Measurements from ENCODE around the gene SPRR2F.

SPRR2F gene

DNA sequence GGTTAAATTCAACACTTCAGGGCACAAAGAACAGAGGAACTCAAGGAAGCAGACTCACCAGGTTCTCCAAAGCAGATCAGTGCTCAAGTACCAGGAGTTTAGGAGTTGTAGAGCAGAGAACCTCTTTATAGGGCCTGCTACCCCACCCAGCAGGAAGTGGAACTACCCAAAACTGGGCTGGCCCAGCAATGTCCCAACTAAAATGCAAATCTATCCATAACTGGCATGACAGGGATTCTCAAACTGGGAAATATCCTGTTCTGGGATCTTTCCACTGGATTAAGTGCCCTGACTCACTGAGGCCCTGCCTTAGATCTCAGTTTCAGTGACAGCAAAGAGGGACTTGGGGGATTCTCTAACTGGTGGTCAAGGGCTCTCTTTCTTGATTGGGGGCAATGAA lies 18.9 kb downstream of the SPRR2F start, which contains the start of gene SPRR2E:
Gene SPRR2E (minus strand): TSS at position 101 of the 400 bp plus-strand sequence. CDS start 775 bp downstream, outside the sequence.
- Histone ChIP-seq H3K27me3 (ENCODE audit: insufficient read depth, poor library complexity, severe bottlenecking) (no peaks in the 10 kb centered on the region), H3K4me3 (replicated peaks; ENCODE audit: insufficient read depth, low read length) (no peak within 1 kb of the TSS), H3K27ac (replicated peaks) (no peak within 1 kb of the TSS)
- no peak for DNase-seq (ENCODE audit: low read depth in 1 of 2, low spot score in 1 of 2)
- TF ChIP-seq SPI1 (IDR thresholded peaks at IDR 0.05; ENCODE audit: borderline replicate concordance, low read depth) (no peak), POLR2AphosphoS5 (IDR thresholded peaks at IDR 0.05; ENCODE audit: low read depth) (no peak), GABPA (IDR thresholded peaks at IDR 0.05; ENCODE audit: low read depth) (no peak)
- TF ChIP-seq, protein P1, sequence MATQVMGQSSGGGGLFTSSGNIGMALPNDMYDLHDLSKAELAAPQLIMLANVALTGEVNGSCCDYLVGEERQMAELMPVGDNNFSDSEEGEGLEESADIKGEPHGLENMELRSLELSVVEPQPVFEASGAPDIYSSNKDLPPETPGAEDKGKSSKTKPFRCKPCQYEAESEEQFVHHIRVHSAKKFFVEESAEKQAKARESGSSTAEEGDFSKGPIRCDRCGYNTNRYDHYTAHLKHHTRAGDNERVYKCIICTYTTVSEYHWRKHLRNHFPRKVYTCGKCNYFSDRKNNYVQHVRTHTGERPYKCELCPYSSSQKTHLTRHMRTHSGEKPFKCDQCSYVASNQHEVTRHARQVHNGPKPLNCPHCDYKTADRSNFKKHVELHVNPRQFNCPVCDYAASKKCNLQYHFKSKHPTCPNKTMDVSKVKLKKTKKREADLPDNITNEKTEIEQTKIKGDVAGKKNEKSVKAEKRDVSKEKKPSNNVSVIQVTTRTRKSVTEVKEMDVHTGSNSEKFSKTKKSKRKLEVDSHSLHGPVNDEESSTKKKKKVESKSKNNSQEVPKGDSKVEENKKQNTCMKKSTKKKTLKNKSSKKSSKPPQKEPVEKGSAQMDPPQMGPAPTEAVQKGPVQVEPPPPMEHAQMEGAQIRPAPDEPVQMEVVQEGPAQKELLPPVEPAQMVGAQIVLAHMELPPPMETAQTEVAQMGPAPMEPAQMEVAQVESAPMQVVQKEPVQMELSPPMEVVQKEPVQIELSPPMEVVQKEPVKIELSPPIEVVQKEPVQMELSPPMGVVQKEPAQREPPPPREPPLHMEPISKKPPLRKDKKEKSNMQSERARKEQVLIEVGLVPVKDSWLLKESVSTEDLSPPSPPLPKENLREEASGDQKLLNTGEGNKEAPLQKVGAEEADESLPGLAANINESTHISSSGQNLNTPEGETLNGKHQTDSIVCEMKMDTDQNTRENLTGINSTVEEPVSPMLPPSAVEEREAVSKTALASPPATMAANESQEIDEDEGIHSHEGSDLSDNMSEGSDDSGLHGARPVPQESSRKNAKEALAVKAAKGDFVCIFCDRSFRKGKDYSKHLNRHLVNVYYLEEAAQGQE (IDR thresholded peaks at IDR 0.05; ENCODE audit: insufficient replicate concordance, low read depth) = no peak
- TF ChIP-seq, protein P2, sequence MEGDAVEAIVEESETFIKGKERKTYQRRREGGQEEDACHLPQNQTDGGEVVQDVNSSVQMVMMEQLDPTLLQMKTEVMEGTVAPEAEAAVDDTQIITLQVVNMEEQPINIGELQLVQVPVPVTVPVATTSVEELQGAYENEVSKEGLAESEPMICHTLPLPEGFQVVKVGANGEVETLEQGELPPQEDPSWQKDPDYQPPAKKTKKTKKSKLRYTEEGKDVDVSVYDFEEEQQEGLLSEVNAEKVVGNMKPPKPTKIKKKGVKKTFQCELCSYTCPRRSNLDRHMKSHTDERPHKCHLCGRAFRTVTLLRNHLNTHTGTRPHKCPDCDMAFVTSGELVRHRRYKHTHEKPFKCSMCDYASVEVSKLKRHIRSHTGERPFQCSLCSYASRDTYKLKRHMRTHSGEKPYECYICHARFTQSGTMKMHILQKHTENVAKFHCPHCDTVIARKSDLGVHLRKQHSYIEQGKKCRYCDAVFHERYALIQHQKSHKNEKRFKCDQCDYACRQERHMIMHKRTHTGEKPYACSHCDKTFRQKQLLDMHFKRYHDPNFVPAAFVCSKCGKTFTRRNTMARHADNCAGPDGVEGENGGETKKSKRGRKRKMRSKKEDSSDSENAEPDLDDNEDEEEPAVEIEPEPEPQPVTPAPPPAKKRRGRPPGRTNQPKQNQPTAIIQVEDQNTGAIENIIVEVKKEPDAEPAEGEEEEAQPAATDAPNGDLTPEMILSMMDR (IDR thresholded peaks at IDR 0.05; ENCODE audit: insufficient read depth, low read length) = no peak

DNA sequence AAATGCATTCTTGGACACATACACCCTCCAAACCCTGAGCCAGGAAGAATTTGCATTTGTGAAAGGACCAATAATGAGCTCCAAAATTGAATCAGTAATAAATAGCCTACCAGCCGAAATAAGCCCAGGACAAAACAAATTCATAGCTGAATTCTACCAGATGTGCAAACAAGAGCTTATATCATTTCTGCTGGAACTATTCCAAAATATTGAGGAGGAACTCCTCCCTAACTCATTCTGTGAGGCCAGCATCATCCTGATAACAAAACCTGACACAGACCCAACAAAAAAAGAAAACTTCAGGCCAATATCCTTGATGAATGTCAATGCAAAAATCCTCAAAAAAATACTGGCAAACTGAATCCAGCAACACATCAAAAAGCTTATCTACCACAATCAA lies 25.7 kb downstream of the SPRR2F start:
- DNase-seq (ENCODE audit: low read depth in 1 of 2, low spot score in 1 of 2) = no peak

DNA sequence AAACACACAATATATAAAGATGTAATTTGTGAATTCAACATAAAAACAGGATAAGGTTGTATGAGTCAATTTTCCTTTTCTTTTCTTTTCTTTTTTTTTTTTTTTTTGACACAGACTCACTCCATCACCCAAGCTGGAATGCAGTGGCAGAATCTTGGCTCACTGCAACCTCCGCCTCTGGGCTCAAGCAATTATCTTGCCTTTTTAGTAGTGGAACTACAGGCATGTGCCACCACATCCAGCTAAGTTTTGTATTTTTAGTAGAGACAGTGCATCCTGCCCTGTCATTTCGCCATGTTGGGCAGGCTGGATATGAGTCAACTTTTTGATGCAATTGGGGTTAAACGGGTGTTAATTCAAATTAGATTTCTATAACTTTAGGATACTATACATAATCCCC lies 31.6 kb downstream of the SPRR2F start:
- DNase-seq (ENCODE audit: low read depth in 1 of 2, low spot score in 1 of 2) = no peak
- TF ChIP-seq, protein P1 (IDR thresholded peaks at IDR 0.05; ENCODE audit: insufficient replicate concordance, low read depth) = no peak
- TF ChIP-seq, protein P2 (IDR thresholded peaks at IDR 0.05; ENCODE audit: insufficient read depth, low read length) = no peak
- TF ChIP-seq POLR2AphosphoS5 (IDR thresholded peaks at IDR 0.05; ENCODE audit: low read depth) (no peak), GABPA (IDR thresholded peaks at IDR 0.05; ENCODE audit: low read depth) (no peak), SPI1 (IDR thresholded peaks at IDR 0.05; ENCODE audit: borderline replicate concordance, low read depth) (no peak)

More for the DNA sequence above, 25.7 kb downstream of the SPRR2F start:
- no peaks in the 10 kb centered on the region for H3K27me3 ChIP-seq (ENCODE audit: insufficient read depth, poor library complexity, severe bottlenecking)
- no peak overlapping the region for H3K4me3 ChIP-seq (replicated peaks; ENCODE audit: insufficient read depth, low read length)
- H3K27ac ChIP-seq (replicated peaks) = no peak overlapping the region
- TF ChIP-seq, protein P1 (IDR thresholded peaks at IDR 0.05; ENCODE audit: insufficient replicate concordance, low read depth) = no peak
- TF ChIP-seq POLR2AphosphoS5 (IDR thresholded peaks at IDR 0.05; ENCODE audit: low read depth) (no peak), GABPA (IDR thresholded peaks at IDR 0.05; ENCODE audit: low read depth) (no peak), SPI1 (IDR thresholded peaks at IDR 0.05; ENCODE audit: borderline replicate concordance, low read depth) (no peak)
- TF ChIP-seq, protein P2 (IDR thresholded peaks at IDR 0.05; ENCODE audit: insufficient read depth, low read length) = no peak

More for the DNA sequence above, 31.6 kb downstream of the SPRR2F start:
- H3K4me3 ChIP-seq (replicated peaks; ENCODE audit: insufficient read depth, low read length) = no peak overlapping the region
- no peak overlapping the region for H3K27ac ChIP-seq (replicated peaks)
- H3K27me3 ChIP-seq (ENCODE audit: insufficient read depth, poor library complexity, severe bottlenecking) = no peaks in the 10 kb centered on the region
